OCI-LY3 (cell line): ENCODE results near the gene EDN1.

ENCODE experiments used
- H2AFZ ChIP-seq: fragments of 200-600, 300-600 bp; shearing (Covaris generic); 2 replicates; pipeline ENCODE4 v1.6.0; 2014; ENCODE audit warnings: antibody characterized with exemption, low read depth, low read length
- H3K27ac ChIP-seq: fragments of 200-600, 300-600 bp; sonication (generic); 2 replicates; pipeline ENCODE4 v1.5.1; 2014; ENCODE audit warnings: mild to moderate bottlenecking, low read length, moderate library complexity, mixed read lengths
- H3K27me3 ChIP-seq: fragments of 200-600, 300-600 bp; sonication (generic); 2 replicates; pipeline ENCODE4 v1.6.1; 2014; ENCODE audit warnings: low read depth, low read length, mixed read lengths
- H3K36me3 ChIP-seq: fragments of 200-600, 300-600 bp; sonication (generic); replicated peaks from 2 replicates; pipeline ENCODE3; 2014; ENCODE audit warnings: low read depth, low read length, mixed read lengths
- H3K4me1 ChIP-seq: fragments of 300-600, 200-600 bp; sonication (generic); 2 replicates; pipeline ENCODE4 v1.6.1; 2014; ENCODE audit warnings: low read length, mixed read lengths
- H3K4me2 ChIP-seq: fragments of 200-600, 300-600 bp; sonication (generic); 2 replicates; pipeline ENCODE4 v1.6.1; 2014; ENCODE audit warnings: low read length, mixed read lengths
- H3K4me3 ChIP-seq: fragments of 300-600, 200-600 bp; sonication (generic); 2 replicates; pipeline ENCODE4 v1.5.1; 2014; ENCODE audit warnings: antibody characterized with exemption, mild to moderate bottlenecking, low read length, moderate library complexity
- H3K79me2 ChIP-seq: fragments of 300-600, 200-600 bp; shearing (Covaris generic); 2 replicates; pipeline ENCODE4 v1.6.1; 2014; ENCODE audit warnings: mild to moderate bottlenecking, low read length, mixed read lengths
- H3K9ac ChIP-seq: fragments of 300-600, 200-600 bp; shearing (Covaris generic); 2 replicates; pipeline ENCODE4 v1.6.0; 2014; ENCODE audit warnings: mild to moderate bottlenecking, low read length, moderate library complexity
- H3K9me3 ChIP-seq: fragments of 200-600, 300-600 bp; shearing (Covaris generic); 2 replicates; pipeline ENCODE4 v1.6.1; 2014; ENCODE audit warnings: low read length, mixed read lengths; ENCODE audit not compliant: insufficient read depth
- H4K20me1 ChIP-seq: fragments of 200-600, 300-600 bp; sonication (generic); 2 replicates; pipeline ENCODE4 v1.6.1; 2016; ENCODE audit warnings: low read length, mixed read lengths; ENCODE audit not compliant: insufficient read depth
- EZH2phosphoT487 ChIP-seq: fragments of 200-600 bp; shearing (Covaris generic); IDR thresholded peaks from 2 replicates; pipeline ENCODE4 v1.6.1; 2018; ENCODE audit warnings: antibody characterized with exemption, mixed run types, low read depth
- TF ChIP-seq, protein P1 (sequence below): fragments of 200-600, 300-600 bp; sonication (generic); IDR thresholded peaks from 2 replicates; pipeline ENCODE4 v1.5.1; 2014; ENCODE audit warnings: antibody characterized with exemption, low read length, low read depth

The EDN1 gene

DNA sequence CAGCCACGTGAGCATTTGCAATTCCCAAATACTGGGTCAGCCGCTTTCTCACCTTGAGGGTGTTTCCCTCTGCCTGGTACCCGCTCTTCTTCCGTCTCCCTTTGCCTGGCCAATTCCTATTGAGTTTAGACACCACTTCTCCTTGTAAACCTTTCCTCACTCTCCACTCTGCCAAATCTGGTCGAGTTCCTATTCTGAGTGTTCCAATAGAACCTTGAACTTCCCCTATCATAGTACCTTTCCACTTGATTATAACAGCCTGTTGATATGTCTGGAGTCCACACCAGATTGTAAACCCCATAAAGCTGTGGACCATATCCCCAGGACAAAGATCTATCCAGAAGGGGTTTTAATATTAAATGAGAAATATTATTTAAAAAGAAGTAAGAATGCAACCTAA, 36.0 kb upstream of the EDN1 start:
- Histone ChIP-seq H3K27ac (no peak overlapping the region), H3K79me2 (no peaks in the 10 kb centered on the region), H2AFZ (no peak overlapping the region), H3K27me3 (peaks cover 12% of the 10 kb centered on the region), H3K4me3 (no peak overlapping the region), H3K36me3 (no peaks in the 10 kb centered on the region), H3K9me3 (no peaks in the 10 kb centered on the region), H3K4me1 (no peaks in the 10 kb centered on the region), H3K9ac (no peak overlapping the region), H4K20me1 (no peaks in the 10 kb centered on the region), H3K4me2 (no peak overlapping the region)
- TF ChIP-seq, protein P1, sequence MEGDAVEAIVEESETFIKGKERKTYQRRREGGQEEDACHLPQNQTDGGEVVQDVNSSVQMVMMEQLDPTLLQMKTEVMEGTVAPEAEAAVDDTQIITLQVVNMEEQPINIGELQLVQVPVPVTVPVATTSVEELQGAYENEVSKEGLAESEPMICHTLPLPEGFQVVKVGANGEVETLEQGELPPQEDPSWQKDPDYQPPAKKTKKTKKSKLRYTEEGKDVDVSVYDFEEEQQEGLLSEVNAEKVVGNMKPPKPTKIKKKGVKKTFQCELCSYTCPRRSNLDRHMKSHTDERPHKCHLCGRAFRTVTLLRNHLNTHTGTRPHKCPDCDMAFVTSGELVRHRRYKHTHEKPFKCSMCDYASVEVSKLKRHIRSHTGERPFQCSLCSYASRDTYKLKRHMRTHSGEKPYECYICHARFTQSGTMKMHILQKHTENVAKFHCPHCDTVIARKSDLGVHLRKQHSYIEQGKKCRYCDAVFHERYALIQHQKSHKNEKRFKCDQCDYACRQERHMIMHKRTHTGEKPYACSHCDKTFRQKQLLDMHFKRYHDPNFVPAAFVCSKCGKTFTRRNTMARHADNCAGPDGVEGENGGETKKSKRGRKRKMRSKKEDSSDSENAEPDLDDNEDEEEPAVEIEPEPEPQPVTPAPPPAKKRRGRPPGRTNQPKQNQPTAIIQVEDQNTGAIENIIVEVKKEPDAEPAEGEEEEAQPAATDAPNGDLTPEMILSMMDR = no peak
- no peak for TF ChIP-seq EZH2phosphoT487

DNA sequence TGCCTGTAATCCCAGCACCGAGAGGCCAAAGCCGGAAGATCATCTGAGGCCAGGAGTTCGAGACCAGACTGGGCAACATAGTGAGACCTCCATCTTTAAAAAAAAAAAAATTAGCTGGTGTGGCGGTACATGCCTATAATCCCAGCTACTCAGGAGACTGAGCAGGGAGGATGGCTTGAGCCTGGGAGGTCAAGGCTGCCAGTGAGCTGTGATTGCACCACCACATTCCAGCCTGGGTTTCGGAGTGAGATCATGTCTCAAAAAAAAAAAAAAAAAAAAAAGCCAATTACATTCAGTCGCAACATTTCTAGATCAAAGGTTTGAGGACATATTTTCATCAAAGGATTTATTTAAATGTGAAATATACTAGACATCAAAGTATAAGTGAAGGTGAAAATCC, 32.0 kb upstream of the EDN1 start:
- no peaks in the 10 kb centered on the region for H3K4me1 ChIP-seq
- no peaks in the 10 kb centered on the region for H3K79me2 ChIP-seq
- H3K4me2 ChIP-seq = no peak overlapping the region
- no peak overlapping the region for H3K9ac ChIP-seq
- H4K20me1 ChIP-seq = no peaks in the 10 kb centered on the region
- no peaks in the 10 kb centered on the region for H3K36me3 ChIP-seq
- no peak overlapping the region for H3K27ac ChIP-seq
- no peak overlapping the region for H3K4me3 ChIP-seq
- H3K27me3 ChIP-seq = no peaks in the 10 kb centered on the region; the same call in 1 of the 2 replicates
- TF ChIP-seq, protein P1 = no peak
- no peak for TF ChIP-seq EZH2phosphoT487
- no peaks in the 10 kb centered on the region for H3K9me3 ChIP-seq
- no peak overlapping the region for H2AFZ ChIP-seq

DNA sequence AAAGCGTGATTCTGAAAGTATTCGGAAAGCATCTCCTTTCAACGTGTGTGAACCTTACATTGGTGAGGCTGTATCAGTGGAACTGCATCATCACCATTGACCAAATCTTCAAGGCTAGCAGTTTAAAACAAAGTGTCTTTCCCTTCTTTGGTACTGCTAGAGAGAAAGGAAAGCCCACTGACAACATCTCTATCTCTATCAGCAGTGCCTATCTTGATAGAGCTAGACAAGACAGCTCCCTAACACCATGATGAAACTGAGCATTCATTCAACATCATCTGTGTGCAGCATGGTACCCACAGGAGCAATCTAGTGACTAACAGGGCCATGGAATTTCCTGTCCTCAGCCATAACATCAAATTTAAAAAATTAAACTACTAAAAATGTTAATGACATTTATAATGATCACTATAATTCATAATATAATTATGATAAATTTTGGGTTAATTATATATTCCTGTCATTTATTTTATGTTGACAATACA, 31.5 kb upstream of the EDN1 start:
- Histone ChIP-seq H3K27ac (no peak overlapping the region), H3K27me3 (no peaks in the 10 kb centered on the region; the same call in 1 of the 2 replicates), H3K9ac (no peak overlapping the region), H3K9me3 (no peaks in the 10 kb centered on the region), H4K20me1 (no peaks in the 10 kb centered on the region), H3K4me1 (no peaks in the 10 kb centered on the region), H3K4me2 (no peak overlapping the region), H3K36me3 (no peaks in the 10 kb centered on the region), H3K79me2 (no peaks in the 10 kb centered on the region), H2AFZ (no peak overlapping the region), H3K4me3 (no peak overlapping the region)
- TF ChIP-seq, protein P1 = no peak
- TF ChIP-seq EZH2phosphoT487 = no peak

DNA sequence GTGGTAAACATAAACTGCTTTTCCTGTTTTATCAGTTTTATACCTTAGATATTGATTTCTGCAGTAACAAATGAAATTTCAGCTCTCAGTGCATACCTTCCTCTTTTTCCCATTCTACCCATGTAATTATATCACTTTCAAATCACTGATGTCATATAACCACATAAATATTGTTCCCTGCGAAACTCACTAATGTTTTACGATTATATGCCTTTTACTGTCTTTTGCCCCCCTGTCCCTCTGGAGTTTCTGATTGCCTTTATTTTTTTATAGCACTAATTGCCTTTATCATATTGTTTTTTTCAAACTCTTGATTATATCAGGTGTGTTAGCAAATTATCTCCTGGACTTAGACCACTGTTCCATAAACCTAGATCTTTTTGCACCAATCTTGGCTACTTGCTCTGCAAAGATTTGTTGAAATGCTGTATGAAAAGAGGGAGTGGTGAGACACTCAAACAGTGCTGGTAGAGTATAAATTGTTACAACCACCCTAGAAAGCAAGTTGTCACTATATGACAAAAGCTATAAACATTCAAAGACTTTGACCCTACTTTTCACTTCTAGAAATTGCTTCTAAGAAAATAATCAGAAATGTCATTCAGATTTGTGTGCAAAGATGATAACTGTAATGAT, 29.6 kb upstream of the EDN1 start:
- Histone ChIP-seq H3K9me3 (no peaks in the 10 kb centered on the region), H4K20me1 (no peaks in the 10 kb centered on the region), H3K9ac (no peak overlapping the region), H2AFZ (no peak overlapping the region), H3K4me1 (no peaks in the 10 kb centered on the region), H3K27me3 (0 out of 2 replicates have a peak, but pooled peaks cover 4% of the 10 kb centered on the region), H3K4me3 (no peak overlapping the region), H3K79me2 (no peaks in the 10 kb centered on the region), H3K4me2 (no peak overlapping the region), H3K27ac (no peak overlapping the region), H3K36me3 (no peaks in the 10 kb centered on the region)
- TF ChIP-seq, protein P1 = no peak
- TF ChIP-seq EZH2phosphoT487 = no peak
